Measurements from ENCODE around the gene EAPP. TPM values are rescaled to one million over a fixed set of nuclear protein-coding genes. Genes with fewer than 3 reads are reported as not detected.
"Not testable (repeated sequence)": the region's sequence is repeated elsewhere in the genome, so short reads cannot be mapped to it uniquely, and the experiment has no call there.

The EAPP gene
- total and polyA plus RNA-seq, 10 of the 15 experiments (the other 5 are each of a cell fraction or from before 2014, with no cell fraction given), result 23.5 to 94.6 (median 44.7) TPM

DNA sequence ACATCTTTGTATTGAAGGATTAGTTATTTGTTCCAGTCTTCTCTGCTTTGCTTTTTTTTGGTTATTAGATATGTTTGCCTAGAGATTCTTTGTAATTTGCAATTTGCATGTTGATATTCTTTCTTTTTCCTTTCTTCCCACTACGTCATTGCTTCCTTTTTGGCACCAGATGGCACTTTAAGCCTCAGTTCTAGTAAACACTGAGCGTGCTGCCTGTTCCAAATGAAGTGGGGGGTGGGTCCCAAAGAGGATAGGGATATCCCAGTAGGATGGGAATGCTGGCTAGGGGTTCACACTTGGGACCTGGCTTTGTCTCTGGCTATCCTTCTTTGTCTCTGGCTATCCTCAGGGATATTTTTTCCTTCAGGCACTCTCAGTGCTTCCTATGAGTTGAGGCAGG is 17.0 kb downstream of the EAPP start:
- Histone ChIP-seq H3K9me3 (replicated peaks; ENCODE audit: control insufficient read depth, insufficient read depth, low read length) (no peaks in the 10 kb centered on the region), H4K20me1 (ENCODE audit: control insufficient read depth, insufficient read depth) (no peaks in the 10 kb centered on the region), H3K4me2 (ENCODE audit: control insufficient read depth, insufficient read depth) (no peak overlapping the region), H3K36me3 (ENCODE audit: control insufficient read depth in 2 of 2, insufficient read depth in 2 of 2, low read length in 1 of 2) (peaks cover 2 to 23% of the 10 kb centered on the region in 2 experiments; a peak in 3 of 4 replicates), H3K27ac (ENCODE audit: control insufficient read depth, insufficient read depth) (no peak overlapping the region), H3K79me2 (ENCODE audit: control insufficient read depth, insufficient read depth, low read length) (no peaks in the 10 kb centered on the region), H2AFZ (ENCODE audit: control insufficient read depth, low read depth, low read length) (no peak overlapping the region), H3K27me3 (replicated peaks in 1 of 2; ENCODE audit: control insufficient read depth in 2 of 2, insufficient read depth in 2 of 2, low read length in 1 of 2) (no peaks in the 10 kb centered on the region), H3K9ac (ENCODE audit: control insufficient read depth, insufficient read depth, low read length) (no peak overlapping the region), H3K4me3 (no peak overlapping the region), H3K4me1 (ENCODE audit: control insufficient read depth, insufficient read depth, low read length) (no peaks in the 10 kb centered on the region)
- ATAC-seq (no peak), FAIRE-seq (no peak), DNase-seq (ENCODE audit: low read depth, low spot score) (no peak)
- intact Hi-C loops (cut with micrococcal nuclease; ENCODE audit: unreplicated experiment) (no loop called here), in situ Hi-C loops (cut with MboI) (no loop called here)
- ChIA-PET POLR2A (no interaction called here), CTCF (interaction anchor here (1.2 kb wide), 1 partner anchor 14 kb away, joined by 5 read pairs; no protein-coding TSS in a partner anchor), RAD21 (ENCODE audit: unreplicated experiment) (no interaction called here), SMC1A (ENCODE audit: uncharacterized antibody, unreplicated experiment) (no interaction called here)
- BruUV-seq (replicated peaks), result no TSS peak
- TF ChIP-seq YBX1 (IDR thresholded peaks at IDR 0.05), result no peak
- TF ChIP-seq FOXM1 (IDR thresholded peaks at IDR 0.05; ENCODE audit: low read depth, low read length), result no peak
- TF ChIP-seq RAD51 (IDR thresholded peaks at IDR 0.05), result no peak
- TF ChIP-seq SP1 (IDR thresholded peaks at IDR 0.05; ENCODE audit: low read depth, low read length), result no peak
- no peak for TF ChIP-seq ZBED1 (IDR thresholded peaks at IDR 0.05; ENCODE audit: borderline replicate concordance)
- TF ChIP-seq CBFB (IDR thresholded peaks at IDR 0.05; ENCODE audit: low read depth), result no peak
- TF ChIP-seq, protein P1, sequence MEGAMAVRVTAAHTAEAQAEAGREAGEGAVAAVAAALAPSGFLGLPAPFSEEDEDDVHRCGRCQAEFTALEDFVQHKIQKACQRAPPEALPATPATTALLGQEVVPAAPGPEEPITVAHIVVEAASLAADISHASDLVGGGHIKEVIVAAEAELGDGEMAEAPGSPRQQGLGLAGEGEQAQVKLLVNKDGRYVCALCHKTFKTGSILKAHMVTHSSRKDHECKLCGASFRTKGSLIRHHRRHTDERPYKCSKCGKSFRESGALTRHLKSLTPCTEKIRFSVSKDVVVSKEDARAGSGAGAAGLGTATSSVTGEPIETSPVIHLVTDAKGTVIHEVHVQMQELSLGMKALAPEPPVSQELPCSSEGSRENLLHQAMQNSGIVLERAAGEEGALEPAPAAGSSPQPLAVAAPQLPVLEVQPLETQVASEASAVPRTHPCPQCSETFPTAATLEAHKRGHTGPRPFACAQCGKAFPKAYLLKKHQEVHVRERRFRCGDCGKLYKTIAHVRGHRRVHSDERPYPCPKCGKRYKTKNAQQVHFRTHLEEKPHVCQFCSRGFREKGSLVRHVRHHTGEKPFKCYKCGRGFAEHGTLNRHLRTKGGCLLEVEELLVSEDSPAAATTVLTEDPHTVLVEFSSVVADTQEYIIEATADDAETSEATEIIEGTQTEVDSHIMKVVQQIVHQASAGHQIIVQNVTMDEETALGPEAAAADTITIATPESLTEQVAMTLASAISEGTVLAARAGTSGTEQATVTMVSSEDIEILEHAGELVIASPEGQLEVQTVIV (IDR thresholded peaks at IDR 0.05; ENCODE audit: borderline replicate concordance, partially characterized antibody), result no peak
- TF ChIP-seq RFX5 (IDR thresholded peaks at IDR 0.05; ENCODE audit: low read depth, low read length), result no peak
- TF ChIP-seq, protein P2, sequence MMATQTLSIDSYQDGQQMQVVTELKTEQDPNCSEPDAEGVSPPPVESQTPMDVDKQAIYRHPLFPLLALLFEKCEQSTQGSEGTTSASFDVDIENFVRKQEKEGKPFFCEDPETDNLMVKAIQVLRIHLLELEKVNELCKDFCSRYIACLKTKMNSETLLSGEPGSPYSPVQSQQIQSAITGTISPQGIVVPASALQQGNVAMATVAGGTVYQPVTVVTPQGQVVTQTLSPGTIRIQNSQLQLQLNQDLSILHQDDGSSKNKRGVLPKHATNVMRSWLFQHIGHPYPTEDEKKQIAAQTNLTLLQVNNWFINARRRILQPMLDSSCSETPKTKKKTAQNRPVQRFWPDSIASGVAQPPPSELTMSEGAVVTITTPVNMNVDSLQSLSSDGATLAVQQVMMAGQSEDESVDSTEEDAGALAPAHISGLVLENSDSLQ (IDR thresholded peaks at IDR 0.05), result no peak
- TF ChIP-seq NRF1 (conservative IDR thresholded peaks at IDR 0.05; ENCODE audit: low read depth, low read length), result no peak
- TF ChIP-seq BACH1 (IDR thresholded peaks at IDR 0.05; ENCODE audit: borderline replicate concordance), result no peak
- WGBS (ENCODE audit: insufficient coverage, insufficient replicate concordance, low lambda C conversion rate, missing lambda C conversion rate), result 95% methylated on average over 2 of the region's 2 CpGs

DNA sequence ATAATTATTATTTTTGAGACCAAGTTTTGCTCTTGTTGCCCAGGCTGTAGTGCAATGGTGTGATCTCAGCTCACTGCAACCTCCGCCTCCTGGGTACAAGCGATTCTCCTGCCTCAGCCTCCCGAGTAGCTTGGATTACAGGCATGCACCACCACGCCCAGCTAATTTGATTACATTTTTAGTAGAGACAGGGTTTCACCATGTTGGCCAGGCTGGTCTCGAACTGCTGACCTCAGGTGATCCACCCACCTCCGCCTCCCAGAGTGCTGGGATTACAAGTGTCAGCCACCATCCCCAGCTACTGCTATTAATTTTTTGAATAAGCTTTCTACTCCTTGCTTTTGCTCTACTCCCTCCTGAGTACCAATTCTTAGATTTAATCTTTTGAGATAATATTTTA is 18.4 kb downstream of the EAPP start:
- 93% methylated on average over 6 of the region's 6 CpGs for WGBS (ENCODE audit: insufficient coverage, insufficient replicate concordance, low lambda C conversion rate, missing lambda C conversion rate)
- SMC1A ChIA-PET (ENCODE audit: uncharacterized antibody, unreplicated experiment); BruUV-seq (replicated peaks); POLR2A ChIA-PET; H3K9me3 ChIP-seq (replicated peaks; ENCODE audit: control insufficient read depth, insufficient read depth, low read length); H3K4me2 ChIP-seq (ENCODE audit: control insufficient read depth, insufficient read depth); H4K20me1 ChIP-seq (ENCODE audit: control insufficient read depth, insufficient read depth); H3K4me1 ChIP-seq (ENCODE audit: control insufficient read depth, insufficient read depth, low read length); H3K79me2 ChIP-seq (ENCODE audit: control insufficient read depth, insufficient read depth, low read length); H2AFZ ChIP-seq (ENCODE audit: control insufficient read depth, low read depth, low read length); in situ Hi-C loops (cut with MboI); H3K27me3 ChIP-seq (replicated peaks in 1 of 2; ENCODE audit: control insufficient read depth in 2 of 2, insufficient read depth in 2 of 2, low read length in 1 of 2); intact Hi-C loops (cut with micrococcal nuclease; ENCODE audit: unreplicated experiment); H3K9ac ChIP-seq (ENCODE audit: control insufficient read depth, insufficient read depth, low read length); FAIRE-seq; H3K27ac ChIP-seq (ENCODE audit: control insufficient read depth, insufficient read depth); DNase-seq (ENCODE audit: low read depth, low spot score); RAD21 ChIA-PET (ENCODE audit: unreplicated experiment); H3K4me3 ChIP-seq; CTCF ChIA-PET; ATAC-seq: not testable (repeated sequence)
- H3K36me3 ChIP-seq (ENCODE audit: control insufficient read depth in 2 of 2, insufficient read depth in 2 of 2, low read length in 1 of 2), result peaks cover 2 to 23% of the 10 kb centered on the region in 2 experiments; a peak in 3 of 4 replicates
